ENCODE results near the gene TRPC3.
"Not testable (repeated sequence)": the region's sequence is repeated elsewhere in the genome, so short reads cannot be mapped to it uniquely, and the experiment has no call there.

TRPC3 gene

DNA sequence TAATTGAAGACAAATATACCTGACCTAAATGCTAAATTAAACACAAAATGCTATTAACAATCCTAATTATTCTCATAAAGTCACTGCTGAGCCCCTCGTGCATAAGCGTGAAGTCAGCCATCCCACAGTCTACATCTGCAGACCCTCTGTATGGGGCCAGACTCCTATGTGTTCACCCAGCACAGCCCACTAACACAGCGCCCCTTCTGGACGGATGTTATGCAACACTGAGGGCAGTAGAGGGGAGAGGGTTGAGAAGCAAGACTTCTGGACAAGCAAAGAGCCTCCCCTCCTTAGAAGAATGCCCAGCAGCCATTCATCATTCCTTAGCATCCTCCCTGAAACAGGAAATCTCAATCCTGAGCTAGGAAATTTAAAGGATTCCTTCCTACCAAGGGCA lies 7.9 kb downstream of the TRPC3 start:
- peak; percentile 15 for DNase-seq

DNA sequence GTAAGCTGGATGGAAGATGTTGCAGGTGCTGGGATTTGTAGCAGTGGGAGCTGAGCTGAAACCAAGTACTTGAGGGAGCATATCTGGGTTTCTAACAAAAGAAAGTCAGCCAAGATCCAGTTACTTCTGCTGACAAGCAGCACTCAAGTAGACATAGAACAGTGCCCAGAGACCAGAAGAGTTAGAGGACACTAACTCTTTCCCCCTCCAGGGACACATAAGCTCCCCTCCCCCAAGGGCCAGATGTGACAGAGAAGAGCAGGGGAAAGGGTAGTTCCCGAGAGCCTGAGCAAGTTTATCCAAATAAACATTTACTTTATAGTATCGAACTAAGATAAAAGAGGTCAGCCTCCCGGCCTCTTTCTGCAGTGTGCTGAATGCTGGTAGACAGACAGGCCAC lies 12.2 kb downstream of the TRPC3 start:
- DNase-seq, result no peak

GRCh38 chr4:121938282-121939092 lies 13.4 kb downstream of the TRPC3 start:
- no peak for DNase-seq

DNA sequence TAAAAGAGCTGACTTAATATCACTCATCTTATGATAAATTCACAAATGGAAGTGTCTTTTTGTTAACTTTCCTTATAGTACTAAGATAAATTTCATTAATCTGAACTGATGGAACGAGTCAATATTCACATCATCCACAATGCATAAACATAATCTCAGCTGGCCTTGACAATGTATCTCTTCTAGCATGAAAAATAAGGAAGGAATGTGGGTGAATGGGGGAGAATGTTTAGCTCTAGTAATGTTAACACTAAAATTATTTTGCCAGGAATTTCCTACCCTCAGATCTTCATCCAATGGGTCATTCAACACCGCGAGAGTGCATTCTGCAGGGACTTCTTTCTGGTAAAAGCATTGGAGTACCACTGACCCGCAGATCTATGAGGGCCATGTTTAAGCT lies 15.8 kb downstream of the TRPC3 start:
- DNase-seq, result no peak

DNA sequence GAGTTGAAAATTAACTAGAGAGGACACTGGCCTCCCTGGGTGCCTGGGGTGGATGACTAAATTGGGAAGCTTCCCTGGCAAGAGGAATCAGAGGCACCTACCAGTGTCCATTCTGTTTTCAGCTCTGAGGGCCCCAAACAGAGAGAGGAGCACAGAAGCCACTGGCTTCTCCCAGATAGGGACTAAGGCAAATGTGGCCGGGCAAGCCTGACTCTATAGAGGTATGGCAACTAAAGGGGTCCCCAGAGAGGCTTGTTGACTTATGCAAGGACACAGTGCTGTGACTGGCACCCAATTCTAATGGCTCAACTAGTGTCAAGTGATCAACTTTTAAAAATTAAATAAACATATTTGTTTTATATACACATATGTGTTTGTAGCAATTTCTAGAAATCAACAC lies 17.2 kb downstream of the TRPC3 start:
- no peak for DNase-seq

GRCh38 chr4:121932212-121932974 lies 19.5 kb downstream of the TRPC3 start:
- DNase-seq, result no peak

DNA sequence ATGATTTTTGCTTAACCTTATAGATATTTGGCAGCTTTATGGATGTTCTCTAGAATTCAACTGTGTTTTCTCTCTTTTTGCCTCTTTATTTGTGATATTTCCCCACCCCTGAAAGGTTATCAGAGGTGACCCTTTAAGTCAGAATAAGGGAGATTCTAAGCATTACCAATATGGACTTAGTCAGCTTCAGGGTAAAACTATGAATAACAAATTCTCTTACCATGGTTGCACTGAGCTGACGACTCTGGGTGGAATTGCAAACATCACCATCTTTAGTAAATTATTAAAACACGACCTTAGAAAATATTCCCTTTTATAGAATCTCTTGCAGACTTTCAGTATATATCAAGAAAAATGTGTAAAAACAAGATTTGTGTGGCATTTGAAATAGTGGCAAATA lies 21.6 kb downstream of the TRPC3 start:
- DNase-seq, result no peak

DNA sequence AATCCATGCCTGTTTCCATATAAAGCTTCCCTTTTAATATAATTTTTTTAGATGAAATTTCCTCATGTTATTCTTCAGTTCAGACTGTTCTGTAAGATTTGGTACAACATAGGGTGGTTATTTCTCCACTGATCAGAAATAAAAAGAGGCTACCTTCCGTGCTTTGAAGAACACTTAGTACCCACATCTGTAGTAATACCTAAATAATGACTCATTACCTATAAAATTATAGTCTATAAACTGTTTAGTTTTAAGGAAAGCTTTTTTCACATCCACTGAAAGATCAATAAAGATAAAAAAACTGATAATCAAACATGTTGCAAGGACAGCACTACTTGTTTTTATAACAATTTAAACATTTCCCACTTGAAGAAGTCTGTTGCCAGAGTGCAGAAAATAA lies 23.9 kb downstream of the TRPC3 start:
- DNase-seq, result no peak

DNA sequence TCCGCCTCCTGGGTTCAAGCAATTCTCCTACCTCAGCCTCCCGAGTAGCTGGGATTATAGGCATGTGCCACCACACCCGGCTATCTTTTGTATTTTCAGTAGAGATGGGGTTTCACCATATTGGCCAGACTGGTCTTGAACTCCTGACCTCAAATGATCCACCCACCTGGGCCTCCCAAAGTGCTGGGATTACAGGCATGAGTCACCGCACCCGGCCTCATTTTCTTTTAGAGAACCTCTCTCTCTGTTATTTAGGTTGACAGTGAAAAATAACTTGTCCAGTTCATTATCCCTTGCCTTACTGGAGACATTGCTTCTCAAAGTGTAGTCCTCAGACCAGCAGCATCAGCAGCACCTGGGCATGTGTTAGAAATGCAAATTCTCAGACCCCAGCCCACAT lies 25.4 kb downstream of the TRPC3 start:
- DNase-seq, result not testable (repeated sequence)

GRCh38 chr4:121923306-121923705 lies 28.6 kb downstream of the TRPC3 start:
- no peak for DNase-seq

- no peak for DNase-seq
Measured at GRCh38 chr4:121913667-121914066, 38.2 kb downstream of the TRPC3 start.

DNA sequence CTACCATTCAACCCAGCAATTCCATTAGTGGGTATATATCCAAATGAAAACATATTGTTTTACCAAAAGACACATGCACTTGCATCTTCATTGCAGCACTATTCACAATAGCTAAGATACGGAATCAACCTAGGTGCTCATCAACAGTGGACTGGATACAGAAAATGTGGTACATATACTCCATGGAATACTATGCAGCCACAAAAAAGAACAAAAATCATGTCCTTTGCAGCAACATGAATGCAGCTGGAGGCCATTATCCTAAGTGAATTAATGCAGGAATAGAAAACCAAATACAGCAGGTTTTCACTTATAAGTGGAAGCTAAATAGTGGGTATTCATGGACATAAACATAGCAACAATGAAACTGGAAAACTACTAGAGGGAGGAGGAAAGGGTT lies 43.5 kb downstream of the TRPC3 start:
- no peak for DNase-seq

DNA sequence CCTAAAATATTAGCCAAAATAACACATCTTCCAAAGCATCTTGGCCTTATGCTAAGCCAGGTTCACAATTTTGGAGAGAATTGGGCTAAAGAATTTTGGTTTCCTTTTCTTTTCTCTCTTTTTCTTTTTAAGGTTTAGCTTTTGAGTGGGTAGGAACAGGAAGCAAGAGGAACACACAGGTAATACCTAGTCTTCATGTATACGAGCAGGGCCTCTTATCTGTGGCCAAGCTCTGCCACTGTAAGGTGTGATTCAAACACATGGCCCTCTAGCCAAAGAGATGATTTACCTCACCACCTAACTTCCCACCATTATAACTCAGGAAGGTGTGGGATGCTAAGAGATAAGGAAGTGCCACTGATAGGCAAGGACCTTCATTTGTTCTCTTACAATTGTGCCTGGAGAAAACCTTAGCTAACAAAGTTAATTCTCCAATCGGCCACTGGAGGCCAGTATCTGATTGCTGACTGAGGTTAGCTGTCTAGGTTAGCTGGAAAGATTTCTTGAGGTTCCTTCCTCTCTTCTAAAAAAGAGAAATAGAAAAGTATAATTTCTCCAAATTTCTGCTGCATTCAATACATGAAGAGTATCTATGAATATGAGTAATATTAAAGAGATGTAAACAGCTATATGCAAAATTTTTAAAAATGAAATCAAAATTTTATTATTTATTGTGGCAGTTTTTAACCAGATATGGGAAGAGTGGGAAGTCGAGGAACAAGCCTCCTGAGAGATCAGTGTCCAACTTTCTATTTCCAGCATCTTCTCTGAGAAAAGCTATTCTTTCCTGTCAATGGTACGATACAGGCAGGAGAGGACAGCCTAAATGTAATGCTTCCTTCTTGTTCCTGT lies 51.5 kb downstream of the TRPC3 start:
- DNase-seq, result peak; percentile 38

- no peak for DNase-seq
Measured at GRCh38 chr4:121898150-121898549, 53.7 kb downstream of the TRPC3 start.

DNA sequence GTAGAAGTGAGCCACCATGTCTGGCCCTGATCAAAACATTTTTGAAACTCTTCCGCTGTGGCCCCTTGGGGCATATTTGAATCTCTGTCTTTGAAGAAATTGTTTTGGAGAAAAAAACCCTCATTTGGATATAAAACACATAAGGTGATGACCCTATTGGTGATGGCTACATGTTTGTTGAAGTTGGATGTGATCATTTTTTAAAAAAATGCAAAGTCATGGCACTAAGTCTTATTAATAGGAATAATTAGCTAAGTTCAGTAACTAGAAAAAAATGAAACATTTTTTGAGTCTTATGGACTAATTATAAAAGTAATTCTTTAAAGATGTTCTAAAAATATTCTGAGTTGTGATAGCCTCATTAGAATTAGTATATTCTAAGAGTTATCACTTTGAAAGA lies 63.7 kb downstream of the TRPC3 start:
- no peak for DNase-seq

DNA sequence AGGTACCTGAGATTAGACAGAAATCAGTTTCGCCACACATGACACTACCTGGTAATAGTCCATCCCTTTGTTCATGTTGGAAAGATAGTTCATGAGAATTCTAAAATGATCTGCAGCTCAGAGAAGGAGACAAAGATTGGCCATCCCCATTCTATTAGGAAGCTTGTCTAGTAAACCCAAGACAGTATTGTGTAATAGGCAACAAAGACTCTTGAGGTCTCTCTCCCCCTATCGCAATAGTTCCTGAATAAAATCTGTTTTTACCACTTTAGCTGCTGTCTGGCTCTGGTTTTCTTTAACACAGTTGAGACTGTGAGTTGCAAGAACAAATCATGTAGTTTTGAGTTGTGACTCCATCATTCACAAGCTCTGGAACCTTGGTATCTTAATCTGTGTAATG lies 66.7 kb downstream of the TRPC3 start:
- no peak for DNase-seq

GRCh38 chr4:121881158-121881557 lies 70.7 kb downstream of the TRPC3 start:
- DNase-seq, result no peak

DNA sequence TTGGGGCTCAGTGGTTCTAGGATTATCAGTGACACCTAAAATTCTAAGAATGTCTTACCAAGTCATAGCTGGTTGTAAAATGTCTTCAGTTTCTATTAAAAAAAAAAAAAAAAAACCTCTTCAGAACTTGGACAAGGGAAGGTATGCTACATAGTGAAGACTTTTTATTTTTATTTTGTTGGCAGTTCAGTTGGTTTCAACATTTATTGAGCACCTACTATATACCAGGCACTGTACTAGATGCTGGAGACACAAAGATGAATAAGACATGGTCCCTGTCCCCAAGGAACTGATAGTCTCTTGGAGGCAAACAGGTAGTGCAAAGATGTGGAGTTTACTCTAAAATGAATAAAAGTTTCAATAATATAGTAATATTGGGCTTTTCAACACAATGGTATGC lies 72.7 kb downstream of the TRPC3 start:
- no peak for DNase-seq

DNA sequence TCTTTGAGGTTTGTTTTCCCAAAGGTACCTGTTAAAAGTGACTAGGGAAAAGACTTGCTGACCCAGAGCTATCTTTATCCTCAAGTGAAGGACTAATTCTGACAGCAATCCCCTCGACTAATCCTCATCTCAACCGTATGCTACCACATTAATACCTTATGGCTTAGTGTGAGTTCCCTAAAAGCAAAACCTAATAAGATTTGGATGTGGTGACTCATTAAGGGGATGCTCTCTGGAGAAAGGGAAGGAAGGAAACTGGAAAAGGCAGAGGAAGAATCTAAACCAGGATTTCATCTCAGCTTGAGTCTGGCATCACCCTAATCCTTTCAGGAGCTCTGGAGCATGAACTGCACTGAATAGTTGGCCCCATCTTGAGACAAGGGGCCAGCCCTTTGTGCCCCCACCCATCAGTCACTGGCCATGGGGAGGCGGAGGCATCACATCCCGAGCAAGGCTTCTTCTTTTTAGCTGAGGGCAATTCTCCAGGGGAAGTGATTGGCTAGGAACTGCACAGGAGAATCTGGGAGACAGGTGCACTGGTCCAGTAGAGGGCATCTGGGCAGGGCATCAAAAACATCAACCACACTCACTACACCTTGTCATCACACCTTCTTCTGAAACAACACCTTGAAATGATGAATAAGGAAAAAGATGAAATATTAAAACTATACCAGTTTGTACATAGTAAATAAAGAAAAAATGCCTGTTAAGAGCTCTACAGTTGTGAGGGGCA lies 74.7 kb downstream of the TRPC3 start:
- no peak for DNase-seq

DNA sequence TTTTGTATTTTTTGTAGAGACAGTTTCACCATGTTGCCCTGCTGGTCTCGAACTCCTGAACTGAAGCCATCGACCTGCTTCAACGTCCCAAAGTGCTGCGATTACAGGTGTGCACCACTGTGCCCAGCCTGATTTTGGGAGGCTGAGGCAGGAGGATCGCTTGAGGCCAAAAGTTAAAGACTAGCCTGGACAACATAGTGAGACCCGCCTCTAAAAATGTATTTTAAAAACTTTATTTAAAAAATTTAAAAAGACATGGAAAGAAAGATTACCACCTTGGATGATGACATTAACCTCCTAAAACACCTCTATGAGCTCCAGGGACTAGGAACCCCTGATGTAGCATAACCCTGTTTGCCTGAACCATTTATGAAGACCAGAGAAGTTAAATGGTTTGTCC lies 75.8 kb downstream of the TRPC3 start:
- no peak for DNase-seq

DNA sequence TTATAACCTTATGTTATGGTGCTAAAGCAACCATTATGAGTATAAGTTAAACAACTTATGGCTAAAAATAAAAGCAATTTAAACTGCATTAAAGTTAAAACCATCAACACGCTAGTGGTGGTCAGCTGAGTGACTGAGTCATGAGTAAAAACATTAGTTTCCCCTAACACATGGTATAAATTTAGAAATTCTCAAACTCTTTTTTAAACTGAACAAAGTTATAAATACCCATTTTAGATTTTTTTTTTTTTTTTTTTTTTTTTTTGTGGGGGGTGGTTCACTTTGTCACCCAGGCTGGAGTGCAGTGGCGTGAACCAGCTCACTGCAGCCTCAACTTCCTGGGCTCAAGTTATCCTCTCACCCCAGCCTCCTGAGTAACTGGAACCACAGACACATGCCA lies 76.2 kb downstream of the TRPC3 start:
- no peak for DNase-seq

- DNase-seq, result no peak
Measured at GRCh38 chr4:121873604-121874003, 78.3 kb downstream of the TRPC3 start.

Measured in activated CD8-positive, alpha-beta memory T cell treated with anti-CD3 and anti-CD28 coated beads, Interleukin-2, amount 50 U/mL, for 4 hours (primary cell).